ENCODE measurements around the gene CCDC154.

The CCDC154 gene

GRCh38 chr16:1413684-1414531 lies 30.4 kb downstream of the CCDC154 start (continued):
- TF ChIP-seq ZFP41 (tag by site-specific recombination; IDR thresholded peaks at IDR 0.05; ENCODE audit: borderline replicate concordance) (no peak), ZNF600 (tag by site-specific recombination; IDR thresholded peaks at IDR 0.05) (no peak), ZNF48 (tag by site-specific recombination; IDR thresholded peaks at IDR 0.05) (no peak), MZF1 (tag by site-specific recombination; IDR thresholded peaks at IDR 0.05; ENCODE audit: borderline replicate concordance) (no peak), ZNF510 (tag by site-specific recombination; IDR thresholded peaks at IDR 0.05; ENCODE audit: insufficient replicate concordance) (no peak), ZNF670 (tag by site-specific recombination; IDR thresholded peaks at IDR 0.05; ENCODE audit: low read depth) (no peak), WT1 (tag by site-specific recombination; IDR thresholded peaks at IDR 0.05) (no peak), ZNF626 (tag by site-specific recombination; IDR thresholded peaks at IDR 0.05) (no peak), ZBTB7A (tag by site-specific recombination; IDR thresholded peaks at IDR 0.05; ENCODE audit: low read depth) (peak; percentile 24; the same call in 1 of the 2 replicates), ZNF423 (tag by site-specific recombination; IDR thresholded peaks at IDR 0.05) (no peak), ZXDB (tag by site-specific recombination; IDR thresholded peaks at IDR 0.05) (no peak), ZNF518A (tag by site-specific recombination; conservative IDR thresholded peaks at IDR 0.05; ENCODE audit: low read depth) (no peak), ZNF221 (tag by site-specific recombination; IDR thresholded peaks at IDR 0.05; ENCODE audit: borderline replicate concordance) (no peak), ZSCAN16 (tag by site-specific recombination; IDR thresholded peaks at IDR 0.05) (no peak), ZNF280C (tag by site-specific recombination; IDR thresholded peaks at IDR 0.05) (no peak), ZNF514 (tag by site-specific recombination; IDR thresholded peaks at IDR 0.05) (no peak), ZBTB21 (tag by site-specific recombination; IDR thresholded peaks at IDR 0.05) (no peak), ELK4 (IDR thresholded peaks at IDR 0.05; ENCODE audit: borderline replicate concordance, low read depth, low read length) (no peak), ZNF174 (tag by site-specific recombination; IDR thresholded peaks at IDR 0.05) (no peak), ZNF202 (tag by site-specific recombination; IDR thresholded peaks at IDR 0.05; ENCODE audit: borderline replicate concordance) (no peak), ZNF157 (tag by site-specific recombination; IDR thresholded peaks at IDR 0.05) (no peak), OVOL3 (tag by site-specific recombination; IDR thresholded peaks at IDR 0.05) (no peak), ZNF561 (tag by site-specific recombination; IDR thresholded peaks at IDR 0.05; ENCODE audit: borderline replicate concordance) (peak; percentile 48; the same call in 1 of the 2 replicates), ZNF350 (tag by site-specific recombination; IDR thresholded peaks at IDR 0.05) (no peak)
- TF ChIP-seq, protein P1, sequence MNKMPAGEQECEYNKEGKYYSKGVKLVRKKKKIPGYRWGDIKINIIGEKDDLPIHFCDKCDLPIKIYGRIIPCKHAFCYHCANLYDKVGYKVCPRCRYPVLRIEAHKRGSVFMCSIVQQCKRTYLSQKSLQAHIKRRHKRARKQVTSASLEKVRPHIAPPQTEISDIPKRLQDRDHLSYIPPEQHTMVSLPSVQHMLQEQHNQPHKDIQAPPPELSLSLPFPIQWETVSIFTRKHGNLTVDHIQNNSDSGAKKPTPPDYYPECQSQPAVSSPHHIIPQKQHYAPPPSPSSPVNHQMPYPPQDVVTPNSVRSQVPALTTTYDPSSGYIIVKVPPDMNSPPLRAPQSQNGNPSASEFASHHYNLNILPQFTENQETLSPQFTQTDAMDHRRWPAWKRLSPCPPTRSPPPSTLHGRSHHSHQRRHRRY (tag by site-specific recombination; IDR thresholded peaks at IDR 0.05): no peak
- TF ChIP-seq, protein P2, sequence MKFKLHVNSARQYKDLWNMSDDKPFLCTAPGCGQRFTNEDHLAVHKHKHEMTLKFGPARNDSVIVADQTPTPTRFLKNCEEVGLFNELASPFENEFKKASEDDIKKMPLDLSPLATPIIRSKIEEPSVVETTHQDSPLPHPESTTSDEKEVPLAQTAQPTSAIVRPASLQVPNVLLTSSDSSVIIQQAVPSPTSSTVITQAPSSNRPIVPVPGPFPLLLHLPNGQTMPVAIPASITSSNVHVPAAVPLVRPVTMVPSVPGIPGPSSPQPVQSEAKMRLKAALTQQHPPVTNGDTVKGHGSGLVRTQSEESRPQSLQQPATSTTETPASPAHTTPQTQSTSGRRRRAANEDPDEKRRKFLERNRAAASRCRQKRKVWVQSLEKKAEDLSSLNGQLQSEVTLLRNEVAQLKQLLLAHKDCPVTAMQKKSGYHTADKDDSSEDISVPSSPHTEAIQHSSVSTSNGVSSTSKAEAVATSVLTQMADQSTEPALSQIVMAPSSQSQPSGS (tag by site-specific recombination; IDR thresholded peaks at IDR 0.05; ENCODE audit: low read depth): no peak
- TF ChIP-seq, protein P3, sequence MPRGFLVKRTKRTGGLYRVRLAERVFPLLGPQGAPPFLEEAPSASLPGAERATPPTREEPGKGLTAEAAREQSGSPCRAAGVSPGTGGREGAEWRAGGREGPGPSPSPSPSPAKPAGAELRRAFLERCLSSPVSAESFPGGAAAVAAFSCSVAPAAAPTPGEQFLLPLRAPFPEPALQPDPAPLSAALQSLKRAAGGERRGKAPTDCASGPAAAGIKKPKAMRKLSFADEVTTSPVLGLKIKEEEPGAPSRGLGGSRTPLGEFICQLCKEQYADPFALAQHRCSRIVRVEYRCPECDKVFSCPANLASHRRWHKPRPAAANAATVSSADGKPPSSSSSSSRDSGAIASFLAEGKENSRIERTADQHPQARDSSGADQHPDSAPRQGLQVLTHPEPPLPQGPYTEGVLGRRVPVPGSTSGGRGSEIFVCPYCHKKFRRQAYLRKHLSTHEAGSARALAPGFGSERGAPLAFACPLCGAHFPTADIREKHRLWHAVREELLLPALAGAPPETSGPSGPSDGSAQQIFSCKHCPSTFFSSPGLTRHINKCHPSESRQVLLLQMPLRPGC (tag by site-specific recombination; IDR thresholded peaks at IDR 0.05): 0 out of 2 replicates have a peak, but pooled peaks have one; percentile 14

Data from HEK293 (cell line).